GM23248 (cell line): Measurements from ENCODE around the gene GPS1.

Source experiments
- EZH2 ChIP-seq: fragments of 200-600 bp; sonication (generic); IDR thresholded peaks from 2 replicates; pipeline ENCODE4 v1.6.1; 2018; ENCODE audit warnings: antibody characterized with exemption, mild to moderate bottlenecking; ENCODE audit not compliant: insufficient read depth, poor library complexity, severe bottlenecking
- EZH2phosphoT487 ChIP-seq: fragments of 200-600 bp; sonication (generic); IDR thresholded peaks from 2 replicates; pipeline ENCODE4 v1.6.1; 2018; ENCODE audit warnings: antibody characterized with exemption, moderate library complexity, mild to moderate bottlenecking, low read depth; ENCODE audit not compliant: insufficient read depth

- TF ChIP-seq EZH2phosphoT487 (no peak), EZH2 (no peak)
These were observed 37.4 kb downstream of the GPS1 start for GRCh38 chr17:82088838-82089722.
